ENCODE data around the gene RGMB.

Gene RGMB

DNA sequence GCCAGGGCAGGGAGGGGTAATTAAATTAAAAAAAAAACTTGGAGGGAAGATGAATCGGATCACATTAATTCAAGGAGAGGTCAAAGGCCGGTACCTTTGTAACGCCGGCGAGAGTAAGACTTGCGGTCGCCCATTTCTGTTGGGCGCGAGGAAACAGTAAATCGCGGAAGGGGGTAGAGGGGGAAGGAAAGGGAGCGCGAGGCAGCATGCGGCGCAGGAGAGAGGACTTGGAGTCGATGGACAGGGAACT is 324 bp upstream of the RGMB start (continued):
- peak; percentile 85 for TF ChIP-seq IKZF3 (tag by site-specific recombination; IDR thresholded peaks at IDR 0.05)
- TF ChIP-seq ZNF341 (tag by site-specific recombination; IDR thresholded peaks at IDR 0.05; ENCODE audit: low read depth), result peak; percentile 83
- no peak for TF ChIP-seq RBAK (tag by site-specific recombination; IDR thresholded peaks at IDR 0.05)
- TF ChIP-seq OSR2 (tag by site-specific recombination; IDR thresholded peaks at IDR 0.05), result no peak
- TF ChIP-seq ZNF354C (tag by site-specific recombination; IDR thresholded peaks at IDR 0.05; ENCODE audit: borderline replicate concordance, low read depth), result no peak
- TF ChIP-seq KLF1 (tag by site-specific recombination; IDR thresholded peaks at IDR 0.05), result peak; percentile 61
- no peak for TF ChIP-seq ZNF202 (tag by site-specific recombination; IDR thresholded peaks at IDR 0.05; ENCODE audit: borderline replicate concordance)
- TF ChIP-seq ZNF660 (tag by site-specific recombination; IDR thresholded peaks at IDR 0.05), result peak; percentile 33; the same call in 1 of the 2 replicates
- no peak for TF ChIP-seq ZNF623 (tag by site-specific recombination; IDR thresholded peaks at IDR 0.05)
- peak; percentile 75; the same call in 1 of the 2 replicates for TF ChIP-seq ZBTB48 (tag by site-specific recombination; IDR thresholded peaks at IDR 0.05)
- TF ChIP-seq ZNF521 (tag by site-specific recombination; IDR thresholded peaks at IDR 0.05), result no peak
- no peak for TF ChIP-seq ZNF174 (tag by site-specific recombination; IDR thresholded peaks at IDR 0.05)
- no peak for TF ChIP-seq ZNF473 (tag by site-specific recombination; IDR thresholded peaks at IDR 0.05)
- TF ChIP-seq MZF1 (tag by site-specific recombination; IDR thresholded peaks at IDR 0.05; ENCODE audit: borderline replicate concordance), result peak; percentile 68
- no peak for TF ChIP-seq ZNF830 (tag by site-specific recombination; IDR thresholded peaks at IDR 0.05; ENCODE audit: low read depth)
- 0 out of 2 replicates have a peak, but pooled peaks have one; percentile 1 for TF ChIP-seq ZBTB10 (tag by site-specific recombination; IDR thresholded peaks at IDR 0.05)
- 0 out of 2 replicates have a peak, but pooled peaks have one; percentile 70 for TF ChIP-seq ZBTB1 (tag by site-specific recombination; IDR thresholded peaks at IDR 0.05)
- TF ChIP-seq ZNF629 (tag by site-specific recombination; IDR thresholded peaks at IDR 0.05), result peak; percentile 79
- no peak for TF ChIP-seq SCRT1 (tag by site-specific recombination; IDR thresholded peaks at IDR 0.05; ENCODE audit: borderline replicate concordance)
- no peak for TF ChIP-seq ZNF549 (tag by site-specific recombination; IDR thresholded peaks at IDR 0.05)
- 0 out of 2 replicates have a peak, but pooled peaks have one; percentile 38 for TF ChIP-seq ZNF600 (tag by site-specific recombination; IDR thresholded peaks at IDR 0.05)
- TF ChIP-seq ZNF391 (tag by site-specific recombination; IDR thresholded peaks at IDR 0.05; ENCODE audit: borderline replicate concordance, low read depth), result peak; percentile 80
- TF ChIP-seq FEZF1 (tag by site-specific recombination; IDR thresholded peaks at IDR 0.05), result peak; percentile 85
- TF ChIP-seq, protein P1, sequence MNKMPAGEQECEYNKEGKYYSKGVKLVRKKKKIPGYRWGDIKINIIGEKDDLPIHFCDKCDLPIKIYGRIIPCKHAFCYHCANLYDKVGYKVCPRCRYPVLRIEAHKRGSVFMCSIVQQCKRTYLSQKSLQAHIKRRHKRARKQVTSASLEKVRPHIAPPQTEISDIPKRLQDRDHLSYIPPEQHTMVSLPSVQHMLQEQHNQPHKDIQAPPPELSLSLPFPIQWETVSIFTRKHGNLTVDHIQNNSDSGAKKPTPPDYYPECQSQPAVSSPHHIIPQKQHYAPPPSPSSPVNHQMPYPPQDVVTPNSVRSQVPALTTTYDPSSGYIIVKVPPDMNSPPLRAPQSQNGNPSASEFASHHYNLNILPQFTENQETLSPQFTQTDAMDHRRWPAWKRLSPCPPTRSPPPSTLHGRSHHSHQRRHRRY (tag by site-specific recombination; IDR thresholded peaks at IDR 0.05), result no peak
- TF ChIP-seq, protein P2, sequence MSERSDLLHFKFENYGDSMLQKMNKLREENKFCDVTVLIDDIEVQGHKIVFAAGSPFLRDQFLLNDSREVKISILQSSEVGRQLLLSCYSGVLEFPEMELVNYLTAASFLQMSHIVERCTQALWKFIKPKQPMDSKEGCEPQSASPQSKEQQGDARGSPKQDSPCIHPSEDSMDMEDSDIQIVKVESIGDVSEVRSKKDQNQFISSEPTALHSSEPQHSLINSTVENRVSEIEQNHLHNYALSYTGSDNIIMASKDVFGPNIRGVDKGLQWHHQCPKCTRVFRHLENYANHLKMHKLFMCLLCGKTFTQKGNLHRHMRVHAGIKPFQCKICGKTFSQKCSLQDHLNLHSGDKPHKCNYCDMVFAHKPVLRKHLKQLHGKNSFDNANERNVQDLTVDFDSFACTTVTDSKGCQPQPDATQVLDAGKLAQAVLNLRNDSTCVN (tag by site-specific recombination; optimal IDR thresholded peaks at IDR 0.05), result no peak
- TF ChIP-seq ZNF621 (tag by site-specific recombination; IDR thresholded peaks at IDR 0.05), result no peak
- no peak for TF ChIP-seq ZNF223 (tag by site-specific recombination; IDR thresholded peaks at IDR 0.05)
- no peak for TF ChIP-seq ZNF23 (tag by site-specific recombination; IDR thresholded peaks at IDR 0.05; ENCODE audit: borderline replicate concordance)
- peak; percentile 90; the same call in 1 of the 2 replicates for TF ChIP-seq ZNF501 (tag by site-specific recombination; IDR thresholded peaks at IDR 0.05)
- TF ChIP-seq ZBTB20 (tag by site-specific recombination; IDR thresholded peaks at IDR 0.05), result peak; percentile 83; the same call in 1 of the 2 replicates
- TF ChIP-seq SALL2 (tag by site-specific recombination; IDR thresholded peaks at IDR 0.05; ENCODE audit: borderline replicate concordance), result no peak
- peak; percentile 82 for TF ChIP-seq HIC1 (tag by site-specific recombination; IDR thresholded peaks at IDR 0.05)
- TF ChIP-seq ZNF48 (tag by site-specific recombination; IDR thresholded peaks at IDR 0.05), result no peak
- TF ChIP-seq, protein P3, sequence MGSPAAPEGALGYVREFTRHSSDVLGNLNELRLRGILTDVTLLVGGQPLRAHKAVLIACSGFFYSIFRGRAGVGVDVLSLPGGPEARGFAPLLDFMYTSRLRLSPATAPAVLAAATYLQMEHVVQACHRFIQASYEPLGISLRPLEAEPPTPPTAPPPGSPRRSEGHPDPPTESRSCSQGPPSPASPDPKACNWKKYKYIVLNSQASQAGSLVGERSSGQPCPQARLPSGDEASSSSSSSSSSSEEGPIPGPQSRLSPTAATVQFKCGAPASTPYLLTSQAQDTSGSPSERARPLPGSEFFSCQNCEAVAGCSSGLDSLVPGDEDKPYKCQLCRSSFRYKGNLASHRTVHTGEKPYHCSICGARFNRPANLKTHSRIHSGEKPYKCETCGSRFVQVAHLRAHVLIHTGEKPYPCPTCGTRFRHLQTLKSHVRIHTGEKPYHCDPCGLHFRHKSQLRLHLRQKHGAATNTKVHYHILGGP (tag by site-specific recombination; IDR thresholded peaks at IDR 0.05), result no peak
- TF ChIP-seq ZNF426 (tag by site-specific recombination; IDR thresholded peaks at IDR 0.05), result no peak

Measured in HEK293 (cell line).